GM18951 (cell line): Measurements from ENCODE around the gene METTL23.

Experiments
- POLR2A ChIP-seq: IDR thresholded peaks from 4 replicates; pipeline ENCODE4 v1.6.1; 2011; ENCODE audit warnings: mild to moderate bottlenecking; ENCODE audit not compliant: insufficient read length, insufficient read depth; ENCODE audit errors: extremely low read depth
- in situ Hi-C: fragments of 300-500 bp; cut with MboI; formaldehyde crosslinking; loops from one replicate; pipeline ENCODE4 v1.12.0; 2022; ENCODE audit warnings: low sequenced_read_pairs, mixed read lengths, inconsistent platforms; ENCODE audit not compliant: unreplicated experiment

METTL23 gene

GRCh38 chr17:76726776-76727718 lies at the start of gene METTL23:
Gene METTL23 (plus strand): TSS chr17:76726839. CDS start chr17:76729711, 2,872 bp downstream.
- in situ Hi-C loops, result no loop called here
- TF ChIP-seq POLR2A, result peak; percentile 87

- in situ Hi-C loops, result no loop called here
- no peak for TF ChIP-seq POLR2A
Observed at GRCh38 chr17:76677406-76677805, 49.2 kb upstream of the METTL23 start.

GRCh38 chr17:76678330-76678729 lies 48.3 kb upstream of the METTL23 start:
- in situ Hi-C loops, result no loop called here
- TF ChIP-seq POLR2A, result no peak

GRCh38 chr17:76679239-76679638 lies 47.4 kb upstream of the METTL23 start:
- in situ Hi-C loops, result no loop called here
- TF ChIP-seq POLR2A, result no peak

- in situ Hi-C loops, result no loop called here
- TF ChIP-seq POLR2A, result no peak
Observed at GRCh38 chr17:76681222-76682137, 45.2 kb upstream of the METTL23 start.

- no peak for TF ChIP-seq POLR2A
- in situ Hi-C loops, result no loop called here
Observed at GRCh38 chr17:76682296-76682695, 44.3 kb upstream of the METTL23 start.

- no peak for TF ChIP-seq POLR2A
- in situ Hi-C loops, result no loop called here
Observed at GRCh38 chr17:76683011-76683755, 43.5 kb upstream of the METTL23 start.

GRCh38 chr17:76683921-76684745 lies 42.5 kb upstream of the METTL23 start:
- in situ Hi-C loops, result no loop called here
- no peak for TF ChIP-seq POLR2A

- in situ Hi-C loops, result no loop called here
- TF ChIP-seq POLR2A, result no peak
Observed at GRCh38 chr17:76684756-76685155, 41.9 kb upstream of the METTL23 start.

- in situ Hi-C loops, result no loop called here
Observed at GRCh38 chr17:76685366-76685765, 41.3 kb upstream of the METTL23 start.

GRCh38 chr17:76685846-76686245 lies 40.8 kb upstream of the METTL23 start:
- in situ Hi-C loops, result no loop called here
- no peak for TF ChIP-seq POLR2A

More at GRCh38 chr17:76685366-76685765, 41.3 kb upstream of the METTL23 start:
- no peak for TF ChIP-seq POLR2A
